ENCODE data around the gene NQO2. TPM values are rescaled to one million over a fixed set of nuclear protein-coding genes. Genes with fewer than 3 reads are reported as not detected.

The NQO2 gene
- total and polyA plus RNA-seq, 2 of the 13 experiments (the other 11 are each of a cell fraction or from before 2014, with no cell fraction given) = 32.2 to 56.5 TPM

DNA sequence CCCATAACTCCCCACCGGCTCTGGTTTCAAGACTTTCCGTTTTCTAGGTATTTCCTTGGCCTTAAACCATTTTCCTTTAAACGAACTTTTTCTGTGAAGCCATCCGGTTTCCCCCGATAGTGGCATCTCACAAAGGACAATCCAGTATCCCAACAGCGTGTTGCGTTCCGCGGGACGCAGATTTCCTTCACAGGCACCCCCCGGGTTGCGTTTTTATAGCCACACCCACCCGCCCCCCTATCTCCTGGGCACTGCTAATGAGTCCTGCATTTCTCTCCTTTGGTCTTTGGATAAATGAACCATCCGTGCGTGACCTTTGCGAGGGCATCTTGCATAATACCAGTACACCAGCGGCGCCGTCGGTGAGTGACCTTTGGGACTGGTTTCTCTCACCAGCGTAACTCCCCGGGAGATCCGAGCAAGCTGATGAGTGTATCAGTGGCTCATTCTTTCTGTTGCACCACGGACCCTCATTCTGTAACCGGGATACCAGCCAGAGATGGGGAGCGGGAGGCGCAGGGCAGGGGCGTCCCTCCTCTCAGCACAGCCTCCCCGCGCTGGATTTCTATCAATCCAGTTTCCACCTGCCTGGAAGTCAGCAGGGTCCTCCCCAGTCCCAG lies 586 bp upstream of the NQO2 start (continued):
- TF ChIP-seq, protein P1, sequence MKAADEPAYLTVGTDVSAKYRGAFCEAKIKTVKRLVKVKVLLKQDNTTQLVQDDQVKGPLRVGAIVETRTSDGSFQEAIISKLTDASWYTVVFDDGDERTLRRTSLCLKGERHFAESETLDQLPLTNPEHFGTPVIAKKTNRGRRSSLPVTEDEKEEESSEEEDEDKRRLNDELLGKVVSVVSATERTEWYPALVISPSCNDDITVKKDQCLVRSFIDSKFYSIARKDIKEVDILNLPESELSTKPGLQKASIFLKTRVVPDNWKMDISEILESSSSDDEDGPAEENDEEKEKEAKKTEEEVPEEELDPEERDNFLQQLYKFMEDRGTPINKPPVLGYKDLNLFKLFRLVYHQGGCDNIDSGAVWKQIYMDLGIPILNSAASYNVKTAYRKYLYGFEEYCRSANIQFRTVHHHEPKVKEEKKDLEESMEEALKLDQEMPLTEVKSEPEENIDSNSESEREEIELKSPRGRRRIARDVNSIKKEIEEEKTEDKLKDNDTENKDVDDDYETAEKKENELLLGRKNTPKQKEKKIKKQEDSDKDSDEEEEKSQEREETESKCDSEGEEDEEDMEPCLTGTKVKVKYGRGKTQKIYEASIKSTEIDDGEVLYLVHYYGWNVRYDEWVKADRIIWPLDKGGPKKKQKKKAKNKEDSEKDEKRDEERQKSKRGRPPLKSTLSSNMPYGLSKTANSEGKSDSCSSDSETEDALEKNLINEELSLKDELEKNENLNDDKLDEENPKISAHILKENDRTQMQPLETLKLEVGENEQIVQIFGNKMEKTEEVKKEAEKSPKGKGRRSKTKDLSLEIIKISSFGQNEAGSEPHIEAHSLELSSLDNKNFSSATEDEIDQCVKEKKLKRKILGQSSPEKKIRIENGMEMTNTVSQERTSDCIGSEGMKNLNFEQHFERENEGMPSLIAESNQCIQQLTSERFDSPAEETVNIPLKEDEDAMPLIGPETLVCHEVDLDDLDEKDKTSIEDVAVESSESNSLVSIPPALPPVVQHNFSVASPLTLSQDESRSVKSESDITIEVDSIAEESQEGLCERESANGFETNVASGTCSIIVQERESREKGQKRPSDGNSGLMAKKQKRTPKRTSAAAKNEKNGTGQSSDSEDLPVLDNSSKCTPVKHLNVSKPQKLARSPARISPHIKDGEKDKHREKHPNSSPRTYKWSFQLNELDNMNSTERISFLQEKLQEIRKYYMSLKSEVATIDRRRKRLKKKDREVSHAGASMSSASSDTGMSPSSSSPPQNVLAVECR (CRISPR knock-in tag; IDR thresholded peaks at IDR 0.05; ENCODE audit: borderline replicate concordance) = peak; percentile 52; the same call in 1 of the 2 replicates
- TF ChIP-seq MED1 (CRISPR knock-in tag; IDR thresholded peaks at IDR 0.05) (peak; percentile 85), POLR2G (IDR thresholded peaks at IDR 0.05; ENCODE audit: low read depth, low read length) (peak; percentile 56), ZNF17 (CRISPR knock-in tag; IDR thresholded peaks at IDR 0.05) (no peak), FOXM1 (CRISPR knock-in tag; IDR thresholded peaks at IDR 0.05) (no peak), DNMT3B (CRISPR knock-in tag; conservative IDR thresholded peaks at IDR 0.05) (no peak), ELK4 (CRISPR knock-in tag; IDR thresholded peaks at IDR 0.05; ENCODE audit: borderline replicate concordance) (no peak), ATAD3A (CRISPR knock-in tag; IDR thresholded peaks at IDR 0.05) (no peak), ZNF414 (CRISPR knock-in tag; IDR thresholded peaks at IDR 0.05) (no peak), ZNF7 (CRISPR knock-in tag; IDR thresholded peaks at IDR 0.05) (peak; percentile 28; the same call in 1 of the 2 replicates), HDAC6 (IDR thresholded peaks at IDR 0.05; ENCODE audit: low read depth, low read length) (no peak), HOXA9 (CRISPR knock-in tag; IDR thresholded peaks at IDR 0.05; ENCODE audit: borderline replicate concordance) (no peak), DPF2 (CRISPR knock-in tag; IDR thresholded peaks at IDR 0.05; ENCODE audit: borderline replicate concordance, low read depth) (peak; percentile 83), ZNF720 (CRISPR knock-in tag; IDR thresholded peaks at IDR 0.05) (no peak), ZSCAN12 (CRISPR knock-in tag; IDR thresholded peaks at IDR 0.05) (no peak), EED (CRISPR knock-in tag; IDR thresholded peaks at IDR 0.05) (no peak), THAP11 (CRISPR knock-in tag; IDR thresholded peaks at IDR 0.05) (peak; percentile 14), ELF4 (CRISPR knock-in tag; IDR thresholded peaks at IDR 0.05; ENCODE audit: borderline replicate concordance) (no peak), KLF11 (CRISPR knock-in tag; IDR thresholded peaks at IDR 0.05) (no peak), ZNF44 (CRISPR knock-in tag; IDR thresholded peaks at IDR 0.05) (no peak), BRCA1 (CRISPR knock-in tag; IDR thresholded peaks at IDR 0.05) (0 out of 2 replicates have a peak, but pooled peaks have one; percentile 44)
- TF ChIP-seq, protein P2, sequence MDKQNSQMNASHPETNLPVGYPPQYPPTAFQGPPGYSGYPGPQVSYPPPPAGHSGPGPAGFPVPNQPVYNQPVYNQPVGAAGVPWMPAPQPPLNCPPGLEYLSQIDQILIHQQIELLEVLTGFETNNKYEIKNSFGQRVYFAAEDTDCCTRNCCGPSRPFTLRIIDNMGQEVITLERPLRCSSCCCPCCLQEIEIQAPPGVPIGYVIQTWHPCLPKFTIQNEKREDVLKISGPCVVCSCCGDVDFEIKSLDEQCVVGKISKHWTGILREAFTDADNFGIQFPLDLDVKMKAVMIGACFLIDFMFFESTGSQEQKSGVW (CRISPR knock-in tag; IDR thresholded peaks at IDR 0.05; ENCODE audit: borderline replicate concordance) = no peak
- TF ChIP-seq, protein P3, sequence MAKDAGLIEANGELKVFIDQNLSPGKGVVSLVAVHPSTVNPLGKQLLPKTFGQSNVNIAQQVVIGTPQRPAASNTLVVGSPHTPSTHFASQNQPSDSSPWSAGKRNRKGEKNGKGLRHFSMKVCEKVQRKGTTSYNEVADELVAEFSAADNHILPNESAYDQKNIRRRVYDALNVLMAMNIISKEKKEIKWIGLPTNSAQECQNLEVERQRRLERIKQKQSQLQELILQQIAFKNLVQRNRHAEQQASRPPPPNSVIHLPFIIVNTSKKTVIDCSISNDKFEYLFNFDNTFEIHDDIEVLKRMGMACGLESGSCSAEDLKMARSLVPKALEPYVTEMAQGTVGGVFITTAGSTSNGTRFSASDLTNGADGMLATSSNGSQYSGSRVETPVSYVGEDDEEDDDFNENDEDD (CRISPR knock-in tag; IDR thresholded peaks at IDR 0.05; ENCODE audit: borderline replicate concordance) = peak; percentile 46; the same call in 1 of the 2 replicates
